GM21737 (cell line): ENCODE data around the gene SLFN13.
"Not testable (repeated sequence)": the region's sequence is repeated elsewhere in the genome, so short reads cannot be mapped to it uniquely, and the experiment has no call there.

Experiments
- ATAC-seq: cut with Tn5 transposase; IDR thresholded peaks from one replicate; pipeline ENCODE4 v1.9.1; 2021; ENCODE audit warnings: mild to moderate bottlenecking, moderate library complexity; ENCODE audit not compliant: unreplicated experiment

Gene SLFN13, protein sequence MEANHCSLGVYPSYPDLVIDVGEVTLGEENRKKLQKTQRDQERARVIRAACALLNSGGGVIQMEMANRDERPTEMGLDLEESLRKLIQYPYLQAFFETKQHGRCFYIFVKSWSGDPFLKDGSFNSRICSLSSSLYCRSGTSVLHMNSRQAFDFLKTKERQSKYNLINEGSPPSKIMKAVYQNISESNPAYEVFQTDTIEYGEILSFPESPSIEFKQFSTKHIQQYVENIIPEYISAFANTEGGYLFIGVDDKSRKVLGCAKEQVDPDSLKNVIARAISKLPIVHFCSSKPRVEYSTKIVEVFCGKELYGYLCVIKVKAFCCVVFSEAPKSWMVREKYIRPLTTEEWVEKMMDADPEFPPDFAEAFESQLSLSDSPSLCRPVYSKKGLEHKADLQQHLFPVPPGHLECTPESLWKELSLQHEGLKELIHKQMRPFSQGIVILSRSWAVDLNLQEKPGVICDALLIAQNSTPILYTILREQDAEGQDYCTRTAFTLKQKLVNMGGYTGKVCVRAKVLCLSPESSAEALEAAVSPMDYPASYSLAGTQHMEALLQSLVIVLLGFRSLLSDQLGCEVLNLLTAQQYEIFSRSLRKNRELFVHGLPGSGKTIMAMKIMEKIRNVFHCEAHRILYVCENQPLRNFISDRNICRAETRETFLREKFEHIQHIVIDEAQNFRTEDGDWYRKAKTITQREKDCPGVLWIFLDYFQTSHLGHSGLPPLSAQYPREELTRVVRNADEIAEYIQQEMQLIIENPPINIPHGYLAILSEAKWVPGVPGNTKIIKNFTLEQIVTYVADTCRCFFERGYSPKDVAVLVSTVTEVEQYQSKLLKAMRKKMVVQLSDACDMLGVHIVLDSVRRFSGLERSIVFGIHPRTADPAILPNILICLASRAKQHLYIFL

DNA sequence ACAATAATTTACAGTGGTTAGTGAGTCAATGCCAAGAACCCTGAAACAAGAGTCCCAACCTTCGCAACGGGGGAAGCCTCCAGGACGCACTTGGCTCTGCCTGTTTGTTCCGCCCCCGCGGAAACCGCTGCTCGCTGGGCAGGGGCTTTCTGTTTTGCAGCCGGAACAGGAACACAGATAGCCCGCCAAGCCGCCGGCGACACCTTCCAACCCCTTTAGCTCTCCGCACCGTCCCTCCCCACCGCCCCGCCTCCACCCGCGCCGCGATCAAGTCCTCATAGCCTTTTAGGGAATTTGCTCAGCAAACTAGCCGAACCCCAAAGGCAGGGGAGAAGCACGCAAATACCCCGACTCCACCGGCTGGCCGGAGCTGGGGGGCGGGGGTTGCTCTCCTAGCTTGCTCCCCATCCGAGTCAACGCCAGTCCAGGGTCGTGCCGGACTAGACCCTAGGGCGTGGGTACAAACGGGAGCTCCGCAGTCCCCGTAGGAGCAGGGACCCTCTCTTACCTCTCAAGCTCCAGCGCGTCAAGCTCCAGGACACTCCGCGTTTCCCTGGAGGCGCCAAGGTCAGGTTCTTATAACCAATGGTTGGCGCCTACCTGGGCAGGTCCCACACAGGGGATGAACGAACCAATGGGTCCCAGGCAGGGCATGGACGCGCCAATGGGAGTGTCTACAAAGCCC is at the start of gene SLFN13:
Gene SLFN13 (minus strand): TSS at position 553 of the 685 bp plus-strand sequence. CDS start 3,086 bp downstream, outside the sequence.
- peak; percentile 71 for ATAC-seq

DNA sequence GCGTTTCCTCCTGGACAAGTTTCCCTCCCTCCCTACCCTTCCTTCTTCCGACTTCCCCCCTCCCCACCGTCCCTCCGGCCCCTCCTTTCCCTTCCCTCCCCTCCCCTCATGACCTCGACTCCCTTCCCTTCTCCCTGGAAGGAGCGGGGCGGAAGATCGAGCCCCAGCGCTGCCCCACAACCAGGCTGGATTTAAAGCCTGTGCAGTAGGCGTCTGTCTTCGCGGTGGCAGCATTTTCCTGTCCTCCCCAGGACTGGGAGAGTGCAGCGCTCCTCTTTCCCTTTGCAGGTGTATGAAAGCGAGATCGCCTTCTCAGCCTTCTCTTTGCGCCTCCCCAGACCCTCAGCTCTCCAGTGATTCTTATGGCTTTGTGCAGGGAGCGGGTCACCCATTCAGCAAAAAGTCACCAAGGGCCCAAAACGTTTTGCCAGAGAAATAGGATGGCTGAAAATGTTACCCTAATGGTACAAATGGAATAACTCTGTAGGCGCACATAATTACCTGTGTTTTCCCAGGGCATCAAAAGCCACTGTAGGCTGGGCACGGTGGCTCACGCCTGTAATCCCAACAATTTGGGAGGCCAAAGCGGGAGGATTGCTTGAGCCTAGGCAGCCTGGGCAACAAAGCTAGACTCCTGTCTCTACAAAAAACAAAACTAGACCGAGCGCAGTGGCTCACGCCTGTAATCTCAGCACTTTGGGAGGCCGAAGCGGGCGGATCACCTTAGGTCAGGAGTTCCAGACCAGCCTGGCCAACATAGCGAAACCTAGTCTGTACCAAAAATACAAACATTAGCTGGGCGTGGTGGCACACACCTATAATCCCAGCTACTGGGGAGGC is 48.1 kb upstream of the SLFN13 start:
- no peak for ATAC-seq

DNA sequence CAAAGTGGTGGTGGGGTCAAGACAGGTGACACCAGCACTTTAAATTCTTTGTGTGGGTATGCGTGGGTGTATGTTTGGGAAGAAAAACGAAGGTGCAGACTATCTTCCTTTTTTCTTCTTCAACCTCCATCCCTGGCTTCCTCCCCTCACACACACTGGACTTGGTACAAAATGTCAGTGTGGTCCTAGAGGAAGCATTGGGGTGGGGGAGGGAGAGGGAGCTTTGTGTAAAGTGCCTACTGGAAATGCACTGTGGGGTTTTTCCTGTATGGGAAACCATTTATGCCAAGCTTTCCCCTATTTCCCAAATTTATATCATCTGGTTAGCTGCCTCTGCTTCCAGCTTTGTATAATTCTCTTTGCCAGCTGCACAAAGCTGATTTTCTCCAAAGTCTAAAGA is 44.5 kb upstream of the SLFN13 start:
- ATAC-seq = no peak

DNA sequence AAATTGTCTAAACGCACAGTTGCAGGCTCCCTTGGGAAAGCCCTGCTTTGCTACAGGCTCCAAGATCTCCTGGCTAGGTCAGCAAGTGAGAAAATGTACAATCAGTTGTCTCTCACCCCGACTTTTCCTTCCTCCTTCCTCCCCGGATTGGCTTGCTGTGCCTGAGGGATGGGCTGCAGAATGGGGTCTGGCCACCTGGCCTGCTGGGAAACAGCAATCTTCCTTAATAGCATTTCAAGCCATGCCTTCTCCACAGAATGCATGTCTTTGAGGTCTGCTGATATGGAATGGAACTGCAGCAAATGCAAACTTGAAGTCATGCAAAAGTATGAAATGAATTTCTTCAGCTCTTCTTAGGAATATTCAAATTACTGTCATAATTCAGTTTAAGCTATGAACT is 42.9 kb upstream of the SLFN13 start:
- ATAC-seq = no peak

DNA sequence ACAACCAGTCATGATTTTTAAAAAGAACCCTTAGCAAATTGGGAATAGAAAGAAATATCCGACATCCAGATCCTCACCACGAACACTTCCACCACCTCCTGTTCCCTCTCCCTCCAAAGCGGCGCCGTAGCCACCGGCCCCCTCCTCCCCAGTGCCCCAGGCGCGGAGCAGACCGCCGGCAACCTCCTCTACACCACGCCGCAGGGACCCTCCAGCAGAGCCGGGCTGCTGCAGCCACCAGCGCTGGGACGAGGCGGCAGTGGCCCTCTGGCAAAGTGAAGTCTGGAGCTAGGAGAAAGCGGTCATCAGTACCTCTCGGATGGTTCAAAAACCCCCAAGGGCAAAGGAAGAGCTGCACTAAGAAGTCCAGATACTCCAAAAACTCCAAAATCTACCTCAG is 41.4 kb upstream of the SLFN13 start:
- no peak for ATAC-seq

DNA sequence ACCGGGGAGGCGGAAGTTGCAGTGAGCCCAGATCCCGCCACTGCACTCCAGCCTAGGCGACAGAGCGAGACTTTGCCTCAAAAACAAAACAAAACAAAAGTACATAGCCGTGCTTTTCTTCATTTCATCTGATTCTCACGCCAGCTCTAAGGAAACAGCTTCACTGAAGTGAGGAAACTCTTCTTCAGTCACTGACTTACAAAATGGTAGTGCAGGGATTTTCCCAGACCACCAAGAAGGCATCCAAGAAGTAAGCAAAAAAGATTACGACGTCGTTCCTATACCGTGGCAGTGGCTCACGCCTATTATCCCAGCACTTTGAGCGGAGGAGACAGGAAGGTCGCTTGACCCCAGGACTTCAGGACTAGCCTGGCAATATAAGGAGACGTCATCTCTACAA is 40.4 kb upstream of the SLFN13 start:
- ATAC-seq = no peak

DNA sequence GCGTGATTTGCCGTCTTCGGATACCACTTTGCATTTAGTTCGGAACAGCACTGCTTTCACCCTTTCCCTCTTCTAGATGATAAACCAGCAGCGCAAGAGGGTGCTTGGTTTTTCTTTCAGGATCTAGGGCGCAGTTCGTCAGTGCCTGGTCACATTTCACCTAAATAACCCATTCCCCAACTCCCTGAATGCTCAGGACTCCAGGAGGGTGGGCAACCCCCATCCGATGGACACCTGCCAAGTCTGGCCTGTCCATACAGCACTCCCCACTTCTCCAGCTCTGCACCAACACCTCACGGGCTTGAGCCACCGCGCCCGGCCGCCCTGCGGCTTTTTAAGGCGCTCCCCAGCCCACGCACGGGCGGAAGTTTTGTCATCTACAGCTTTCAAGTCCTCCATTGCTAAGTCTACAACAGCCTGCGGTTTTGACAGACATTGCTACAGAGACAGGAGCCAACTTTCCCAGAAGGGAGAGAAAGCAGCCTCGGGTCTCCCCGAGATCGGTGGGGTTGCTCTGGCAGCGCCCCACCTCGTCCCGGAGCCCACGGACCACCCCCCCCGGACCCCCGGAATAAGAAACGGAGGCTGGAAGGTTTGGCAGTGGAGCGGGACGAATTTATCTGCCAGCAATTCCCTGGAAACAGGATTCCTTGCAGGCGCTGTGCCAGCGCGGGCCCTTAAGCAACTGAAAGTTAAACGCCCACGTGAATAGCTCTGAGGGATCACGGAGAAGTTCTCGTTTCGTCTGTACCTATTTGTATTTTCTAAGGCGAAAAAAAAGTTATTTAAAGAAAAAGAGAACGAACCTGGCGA is 38.6 kb upstream of the SLFN13 start:
- no peak for ATAC-seq

DNA sequence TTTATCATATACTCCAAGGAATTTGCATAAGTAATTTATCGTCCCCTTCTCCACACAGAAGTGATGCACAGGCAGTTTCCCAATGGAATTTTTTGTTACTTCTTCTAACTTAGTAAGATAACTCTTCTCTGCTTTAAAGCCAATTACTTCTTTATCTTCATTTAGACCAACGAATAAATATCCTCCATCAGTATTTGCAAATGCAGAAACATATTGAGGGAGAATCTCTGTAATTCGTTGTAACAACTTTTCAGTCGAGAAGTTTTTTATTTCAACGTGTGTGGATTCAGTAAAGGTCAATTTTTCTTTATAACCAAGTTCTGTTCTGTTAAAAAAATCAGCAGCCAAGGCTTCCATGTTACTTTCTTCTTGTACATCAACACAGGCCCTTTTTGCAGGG is 30.7 kb upstream of the SLFN13 start:
- ATAC-seq = no peak

DNA sequence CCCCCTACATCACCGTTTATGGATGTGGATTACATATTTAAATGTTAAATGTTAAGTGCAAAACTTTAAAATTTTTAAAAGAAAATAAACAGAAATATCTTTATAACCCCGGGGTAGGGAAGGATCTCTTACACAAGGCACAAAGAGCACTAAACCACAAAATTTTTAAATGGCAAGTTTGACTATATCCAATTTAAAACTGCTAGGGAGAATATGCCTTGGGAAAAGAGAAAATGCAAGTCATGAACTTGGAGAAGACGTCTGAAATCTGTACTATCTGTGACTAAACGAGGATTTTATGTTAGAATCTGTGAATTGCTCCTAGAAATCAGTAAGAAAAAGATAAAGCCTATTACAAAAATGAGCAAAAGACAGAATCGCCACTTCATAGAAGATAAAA is 28.7 kb upstream of the SLFN13 start:
- ATAC-seq = no peak

DNA sequence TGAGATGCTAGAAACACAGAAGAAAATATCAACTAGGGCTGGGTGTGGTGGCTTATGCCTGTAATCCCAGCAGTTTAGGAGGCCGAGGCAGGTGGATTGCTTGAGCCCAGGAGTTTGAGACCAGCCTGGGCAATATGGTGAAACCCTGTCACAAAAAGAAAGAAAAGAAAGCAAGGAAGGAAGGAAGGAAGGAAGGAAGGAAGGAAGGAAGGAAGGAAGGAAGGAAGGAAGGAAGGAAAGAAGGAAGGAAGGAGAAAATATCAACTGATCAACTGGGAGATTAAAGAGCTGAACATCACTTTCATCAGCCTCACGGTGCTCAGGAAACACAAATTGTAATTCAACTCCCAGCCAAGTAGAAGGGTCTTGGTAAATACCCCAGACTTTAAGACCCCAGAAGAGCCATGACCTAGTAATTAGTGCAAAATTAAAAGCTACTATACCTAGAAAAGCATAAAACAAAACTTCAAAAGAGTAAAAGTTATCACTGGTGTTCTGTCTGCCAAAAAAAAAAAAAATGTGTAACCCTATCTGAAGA is 27.8 kb upstream of the SLFN13 start:
- no peak for ATAC-seq

DNA sequence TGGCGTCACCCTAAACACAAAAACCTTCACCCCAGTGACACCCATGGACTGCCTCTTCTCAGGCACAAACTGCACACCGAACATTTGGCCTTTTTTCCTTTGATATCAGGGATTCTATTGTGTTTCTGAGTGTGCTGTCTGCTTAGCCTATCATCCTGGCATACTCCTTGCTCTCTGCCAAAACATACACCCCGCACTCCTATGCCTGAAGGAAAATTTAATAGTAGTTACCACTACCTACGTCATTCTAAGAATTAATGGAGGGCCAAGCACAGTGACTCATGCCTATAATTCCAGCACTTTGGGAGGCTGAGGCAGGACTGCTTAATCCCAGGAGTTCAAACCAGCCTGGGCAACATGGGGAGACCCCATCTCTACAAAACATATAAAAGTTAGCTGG is 19.9 kb upstream of the SLFN13 start:
- ATAC-seq = no peak

DNA sequence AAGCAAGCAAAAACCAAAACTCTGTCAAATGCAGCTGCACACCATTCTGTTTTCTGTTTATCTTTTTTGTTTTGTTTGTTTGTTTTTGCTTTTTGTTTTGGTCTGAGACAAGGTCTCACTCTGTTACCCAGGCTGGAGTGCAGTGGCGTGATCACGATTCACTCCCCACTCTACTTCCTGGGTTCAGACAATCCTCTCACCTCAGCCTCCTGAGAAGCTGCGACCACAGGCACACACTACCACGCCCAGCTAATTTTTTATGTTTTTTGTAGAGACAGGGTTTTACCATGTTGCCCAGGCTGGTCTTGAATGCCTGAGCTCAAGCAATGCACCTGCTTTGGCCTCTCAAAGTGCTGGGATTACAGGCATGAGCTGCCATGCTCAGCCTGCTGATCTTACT is 19.3 kb upstream of the SLFN13 start:
- no peak for ATAC-seq

DNA sequence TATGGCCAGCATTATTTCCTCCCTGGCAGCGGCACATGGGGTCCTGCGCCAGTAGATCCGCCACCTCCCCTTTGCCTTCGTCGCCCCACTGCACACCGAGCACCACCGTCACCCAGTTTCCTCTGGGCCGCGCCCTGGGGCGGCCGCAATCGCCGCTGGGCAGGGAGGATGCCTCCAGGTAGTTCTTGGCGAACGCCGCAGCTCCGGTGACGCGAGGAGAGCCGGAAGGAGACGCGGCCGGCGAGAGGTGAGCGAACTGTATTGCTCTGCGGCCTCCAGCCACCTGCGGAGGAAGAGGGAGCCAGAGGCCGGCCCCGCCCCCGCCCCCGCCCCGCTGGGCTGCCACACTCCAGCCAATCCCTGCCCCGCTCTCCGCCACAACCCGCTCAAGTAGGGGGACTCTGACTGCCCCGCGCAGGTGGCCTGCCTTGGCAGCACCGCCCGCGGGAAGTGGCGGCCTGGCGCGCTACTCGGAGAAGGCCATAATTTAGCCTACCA is 11.8 kb upstream of the SLFN13 start:
- ATAC-seq = peak; percentile 92

DNA sequence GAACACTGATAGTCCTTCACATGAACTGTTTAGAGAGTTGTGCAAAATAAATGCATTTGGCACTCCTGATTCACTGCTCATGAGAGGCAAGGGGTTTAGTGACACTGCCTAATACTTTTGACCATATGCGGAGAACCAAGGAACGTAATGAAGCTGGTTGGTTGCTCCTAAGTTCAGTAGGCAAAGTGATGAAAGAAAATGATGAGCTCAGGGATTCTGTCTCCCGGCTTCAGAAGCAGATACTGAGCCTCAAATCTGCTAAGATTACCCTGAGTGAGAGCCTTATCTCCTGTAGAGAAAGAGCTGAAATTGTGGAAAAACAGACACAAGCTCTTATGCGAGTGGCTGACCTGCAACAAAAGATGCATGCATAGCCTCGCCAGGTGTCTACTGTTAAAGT is 5.5 kb upstream of the SLFN13 start:
- not testable (repeated sequence) for ATAC-seq

DNA sequence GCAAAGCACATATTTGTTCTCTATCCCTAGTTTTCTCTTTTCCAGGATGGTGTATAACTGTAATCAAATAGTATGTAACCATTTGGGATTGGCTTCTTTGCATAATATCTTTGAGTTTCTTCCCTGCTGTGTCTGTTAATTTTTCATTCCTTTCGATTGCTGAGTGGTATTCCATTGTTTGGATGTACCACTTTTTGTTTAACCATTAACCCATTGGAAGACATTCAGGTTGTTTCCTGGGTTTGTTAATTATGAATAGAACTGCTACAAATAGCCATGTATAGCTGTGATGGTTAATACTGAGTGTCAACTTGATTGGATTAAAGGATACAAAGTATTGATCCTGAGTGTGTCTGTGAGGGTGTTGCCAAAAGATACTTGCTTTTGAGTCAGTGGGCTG is 4.6 kb upstream of the SLFN13 start:
- ATAC-seq = no peak

DNA sequence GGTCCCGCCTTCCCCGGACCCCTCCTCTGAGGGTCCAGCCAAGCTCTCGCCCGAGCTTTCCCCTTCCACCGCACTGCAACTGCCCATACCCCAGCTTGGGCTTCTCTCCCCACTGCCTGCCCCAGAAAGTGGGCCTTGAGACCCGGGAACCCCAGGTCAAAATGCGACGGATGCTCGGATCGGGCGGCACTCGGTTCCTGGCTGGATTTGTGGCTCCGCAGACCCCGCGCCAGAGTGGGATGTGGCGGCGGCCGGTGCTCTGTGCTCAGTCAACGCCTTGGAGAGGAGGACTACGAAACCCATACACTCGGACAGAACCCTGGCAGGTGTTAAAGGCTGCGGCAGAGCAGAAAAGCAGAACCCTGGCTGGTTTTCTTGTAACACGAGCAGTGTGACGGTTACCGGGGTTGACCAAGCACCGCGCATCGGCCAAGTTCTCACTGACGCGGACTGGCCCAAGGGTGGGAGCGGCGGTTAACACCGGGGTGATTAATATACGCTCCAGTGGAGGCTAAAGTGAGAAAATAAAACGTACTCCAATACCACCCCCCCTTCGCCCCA is 885 bp upstream of the SLFN13 start:
- ATAC-seq = no peak

DNA sequence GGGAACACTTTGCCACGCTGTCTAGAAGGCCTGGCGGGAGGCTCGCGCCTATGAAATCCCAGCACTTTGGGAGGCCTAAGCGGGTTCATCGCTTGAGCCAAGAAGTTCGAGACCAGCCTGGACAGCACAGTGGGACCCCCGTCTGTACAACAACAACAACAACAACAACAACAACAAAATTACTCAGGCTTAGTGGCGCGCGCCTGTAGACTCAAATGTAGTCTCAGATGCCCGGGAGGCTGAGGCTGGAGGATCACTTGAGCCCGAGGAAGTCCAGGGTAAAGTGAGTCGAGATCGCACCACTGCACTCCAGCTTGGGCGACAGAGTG is 297 bp upstream of the SLFN13 start:
- ATAC-seq = no peak

DNA sequence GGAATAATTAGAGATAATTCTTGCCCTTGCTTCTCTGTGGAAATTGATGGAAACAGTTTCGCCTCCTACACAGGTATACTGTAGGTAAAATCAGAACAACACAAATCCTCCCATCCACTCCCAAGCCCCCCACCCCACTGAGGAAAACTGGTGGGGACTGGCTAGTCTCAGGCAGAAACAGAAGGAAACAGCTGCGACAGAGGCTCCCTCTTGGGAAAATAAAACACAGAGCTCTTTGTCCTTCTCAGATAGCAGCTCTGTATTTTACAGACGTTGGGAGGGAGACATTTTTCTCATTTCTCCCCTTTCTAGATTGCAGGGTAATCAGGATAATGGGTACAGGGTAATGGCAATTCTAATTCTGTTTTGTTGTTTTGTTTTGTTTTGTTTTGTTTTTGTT is 1.1 kb downstream of the SLFN13 start:
- ATAC-seq = no peak

DNA sequence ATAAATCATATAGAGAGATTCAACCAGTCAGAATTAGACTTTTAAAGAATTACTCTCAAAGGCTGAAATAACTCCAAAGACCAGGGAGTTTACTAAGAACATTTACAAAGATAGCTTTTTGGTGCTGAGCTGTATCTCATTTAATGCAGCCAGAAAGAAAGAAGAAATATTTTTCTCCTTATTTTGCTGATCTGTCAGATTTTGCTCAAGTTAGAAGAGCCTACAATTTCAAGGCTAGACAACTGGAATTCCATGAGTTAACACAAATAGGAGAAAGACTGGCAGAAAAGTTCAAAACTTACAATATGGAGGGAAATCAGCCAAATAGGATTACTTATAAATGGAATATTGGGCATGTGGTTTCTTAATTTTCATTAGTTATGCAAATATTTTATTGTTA is 10.1 kb downstream of the SLFN13 start:
- no peak for ATAC-seq
